H9 (cell line): Measurements from ENCODE around the gene SDR39U1. TPM values are rescaled to one million over a fixed set of nuclear protein-coding genes. Genes with fewer than 3 reads are reported as not detected.

Experiments used
- DNase-seq: peaks from one replicate; pipeline ENCODE4 v3.0.0-alpha.2; 2017
- H2AFZ ChIP-seq: one replicate; pipeline ENCODE4 v1.6.1; 2013; ENCODE audit warnings: mild to moderate bottlenecking, low read length, control low read depth, moderate library complexity
- H2AK5ac ChIP-seq: 2 replicates; pipeline ENCODE4 v1.6.1; 2013; ENCODE audit warnings: low read length, control low read depth, mixed read lengths; ENCODE audit not compliant: insufficient read length
- H2BK120ac ChIP-seq: one replicate; pipeline ENCODE4 v1.6.1; 2013; ENCODE audit warnings: low read depth, mild to moderate bottlenecking, low read length, control low read depth, inconsistent platforms; ENCODE audit not compliant: poor library complexity, severe bottlenecking
- H2BK12ac ChIP-seq: 2 replicates; pipeline ENCODE4 v1.6.1; 2013; ENCODE audit warnings: low read length, control low read depth, mixed read lengths, low read depth; ENCODE audit not compliant: insufficient read length
- H2BK15ac ChIP-seq: 2 replicates; pipeline ENCODE4 v1.6.1; 2013; ENCODE audit warnings: low read depth, low read length, control low read depth
- H2BK20ac ChIP-seq: one replicate; pipeline ENCODE4 v1.6.1; 2013; ENCODE audit warnings: low read depth, mild to moderate bottlenecking, low read length, control low read depth, inconsistent platforms; ENCODE audit not compliant: poor library complexity, severe bottlenecking
- H2BK5ac ChIP-seq: 2 replicates; pipeline ENCODE4 v1.6.1; 2013; ENCODE audit warnings: low read length, control low read depth, mixed read lengths; ENCODE audit not compliant: insufficient read length
- H3K14ac ChIP-seq: 2 replicates; pipeline ENCODE4 v1.6.1; 2013; ENCODE audit warnings: low read length, control low read depth; ENCODE audit not compliant: insufficient read depth
- H3K18ac ChIP-seq: 2 replicates; pipeline ENCODE4 v1.6.1; 2013; ENCODE audit warnings: low read depth, mild to moderate bottlenecking, mixed read lengths, low read length, control low read depth; ENCODE audit not compliant: insufficient read length
- H3K23ac ChIP-seq: 2 replicates; pipeline ENCODE4 v1.6.1; 2013; ENCODE audit warnings: low read length, control low read depth, mixed read lengths, low read depth; ENCODE audit not compliant: insufficient read length
- H3K23me2 ChIP-seq: 2 replicates; pipeline ENCODE4 v1.6.1; 2013; ENCODE audit warnings: low read depth, mild to moderate bottlenecking, mixed read lengths, low read length, control low read depth; ENCODE audit not compliant: insufficient read length, poor library complexity, severe bottlenecking
- H3K27ac ChIP-seq: 2 replicates; pipeline ENCODE4 v1.5.1; 2013; ENCODE audit warnings: low read length, control low read depth, mixed read lengths, low read depth; ENCODE audit not compliant: insufficient read length
- H3K27me3 ChIP-seq: 2 replicates; pipeline ENCODE4 v1.6.1; 2013; ENCODE audit warnings: low read length, control low read depth, inconsistent platforms; ENCODE audit not compliant: insufficient read depth
- H3K4ac ChIP-seq: 2 replicates; pipeline ENCODE4 v1.6.1; 2013; ENCODE audit warnings: low read depth, mild to moderate bottlenecking, control low read depth, inconsistent platforms, low read length, moderate library complexity
- H3K4me1 ChIP-seq: 2 replicates; pipeline ENCODE4 v1.6.1; 2013; ENCODE audit warnings: low read length, control low read depth, inconsistent platforms; ENCODE audit not compliant: insufficient read depth
- H3K4me2 ChIP-seq: 2 replicates; pipeline ENCODE4 v1.6.1; 2013; ENCODE audit warnings: low read length, control low read depth, mixed read lengths; ENCODE audit not compliant: insufficient read length, insufficient read depth
- H3K56ac ChIP-seq: 2 replicates; pipeline ENCODE4 v1.6.1; 2013; ENCODE audit warnings: low read depth, mild to moderate bottlenecking, mixed read lengths, low read length, control low read depth; ENCODE audit not compliant: insufficient read length
- H3K79me1 ChIP-seq: 2 replicates; pipeline ENCODE4 v1.6.1; 2013; ENCODE audit warnings: low read depth, mild to moderate bottlenecking, moderate library complexity, low read length, control low read depth, inconsistent platforms; ENCODE audit not compliant: insufficient read depth, poor library complexity, severe bottlenecking
- H3K79me2 ChIP-seq: 2 replicates; pipeline ENCODE4 v1.6.1; 2013; ENCODE audit warnings: low read length, control low read depth, inconsistent platforms; ENCODE audit not compliant: insufficient read depth
- H3K9ac ChIP-seq: 2 replicates; pipeline ENCODE4 v1.6.1; 2013; ENCODE audit warnings: low read length, control low read depth, mixed read lengths; ENCODE audit not compliant: insufficient read length; ENCODE audit errors: extremely low read depth
- H3K9me3 ChIP-seq: one replicate; pipeline ENCODE4 v1.6.1; 2013; ENCODE audit warnings: low read depth, low read length, inconsistent platforms; ENCODE audit not compliant: control insufficient read depth
- H3T11ph ChIP-seq: one replicate; pipeline ENCODE4 v1.6.1; 2013; ENCODE audit warnings: mild to moderate bottlenecking, low read length, control low read depth, inconsistent platforms
- H4K20me1 ChIP-seq: one replicate; pipeline ENCODE4 v1.6.1; 2013; ENCODE audit not compliant: control insufficient read depth, insufficient read length, insufficient read depth
- H4K5ac ChIP-seq: 2 replicates; pipeline ENCODE4 v1.6.1; 2013; ENCODE audit warnings: low read depth, mild to moderate bottlenecking, mixed read lengths, low read length, control low read depth; ENCODE audit not compliant: insufficient read length
- H4K8ac ChIP-seq: replicated peaks from 2 replicates; pipeline ENCODE4 v1.6.1; 2013; ENCODE audit warnings: low read length, control low read depth, mixed read lengths, low read depth; ENCODE audit not compliant: insufficient read length
- H4K91ac ChIP-seq: 2 replicates; pipeline ENCODE4 v1.6.1; 2013; ENCODE audit warnings: low read depth, mild to moderate bottlenecking, moderate library complexity, mixed read lengths, low read length, control low read depth; ENCODE audit not compliant: insufficient read length
- H3K27ac Mint-ChIP-seq, 3 experiments: 2 replicates in 2 of 3; 3 replicates in 1 of 3; pipeline ENCODE4 v1.8.0; 2020 to 2021; ENCODE audit warnings: mixed read lengths in 3 of 3, mild to moderate bottlenecking in 1 of 3, moderate library complexity in 1 of 3
- H3K27me3 Mint-ChIP-seq: 2 replicates; pipeline ENCODE4 v1.8.0; 2021; ENCODE audit warnings: low read depth, mild to moderate bottlenecking, moderate library complexity, mixed read lengths
- H3K36me3 Mint-ChIP-seq, 3 experiments: 2 replicates in 2 of 3; 3 replicates in 1 of 3; pipeline ENCODE4 v1.8.0; 2020 to 2021; ENCODE audit warnings: low read depth in 3 of 3, mixed read lengths in 3 of 3; ENCODE audit not compliant: insufficient read depth in 1 of 3
- H3K4me1 Mint-ChIP-seq, 2 experiments: 2 replicates each; pipeline ENCODE4 v1.8.0; 2020; ENCODE audit warnings: mixed read lengths in 2 of 2
- H3K4me3 Mint-ChIP-seq, 2 experiments: 2 replicates in 1 of 2; 3 replicates in 1 of 2; pipeline ENCODE4 v1.8.0; 2020 to 2021; ENCODE audit warnings: mild to moderate bottlenecking in 2 of 2, mixed read lengths in 2 of 2, moderate library complexity in 1 of 2
- H3K9me3 Mint-ChIP-seq, 2 experiments: 2 replicates in 1 of 2; 3 replicates in 1 of 2; pipeline ENCODE4 v1.8.0; 2020; ENCODE audit warnings: mild to moderate bottlenecking in 2 of 2, mixed read lengths in 2 of 2, moderate library complexity in 1 of 2
- WGBS: extraction: QIAGEN DNeasy Blood & Tissue Kit; methylation state at CpG from one replicate; pipeline ENCODE4 v1.1.7; 2013; ENCODE audit warnings: missing lambda C conversion rate, low lambda C conversion rate, mixed read lengths; ENCODE audit not compliant: insufficient read length; ENCODE audit errors: extremely low coverage; 5-methylcytosine and 5-hydroxymethylcytosine counted together
- total RNA-seq: library from RNA; stranded (reverse); gene quantifications from 2 replicates; pipeline ENCODE4 v1.2.1, GENCODE V29; 2021
- TF ChIP-seq, protein P1 (sequence below): fragments of 200-600 bp; sonication (generic); conservative IDR thresholded peaks from 3 replicates; pipeline ENCODE4 v1.8.0; 2021; ENCODE audit warnings: antibody characterized with exemption, mild to moderate bottlenecking

Gene SDR39U1
- total RNA-seq, 1 experiment from 2014 or later, result 56.2 TPM

DNA sequence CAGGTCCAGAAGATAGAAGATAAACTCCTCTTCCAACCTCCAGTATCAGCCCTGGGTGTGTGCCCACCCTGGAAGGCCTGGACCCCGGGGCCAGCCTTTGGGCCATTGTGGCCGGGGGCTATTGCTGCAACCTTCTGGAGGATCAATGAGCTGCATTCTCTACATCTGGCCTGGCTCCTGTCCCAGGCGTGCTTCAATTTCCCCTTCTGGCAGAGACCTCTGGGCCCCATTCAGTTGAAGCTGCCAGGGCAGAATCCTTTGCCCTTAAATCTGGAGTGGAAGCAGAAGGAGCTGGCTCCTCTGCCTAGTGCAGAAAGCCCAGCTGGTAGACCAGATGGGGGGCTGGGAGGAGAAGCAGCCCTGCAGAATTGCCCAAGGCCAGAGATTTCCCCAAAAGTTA, 33.8 kb downstream of the SDR39U1 start:
- no peak overlapping the region for H2BK120ac ChIP-seq
- Mint-ChIP-seq H3K4me1 (peaks cover 13 to 15% of the 10 kb centered on the region in 2 experiments), H3K36me3 (peaks cover 5 to 26% (median 13%) of the 10 kb centered on the region in 3 experiments; a peak in 6 of 7 replicates), H3K27me3 (no peaks in the 10 kb centered on the region), H3K4me3 (no peak overlapping the region), H3K9me3 (no peaks in the 10 kb centered on the region), H3K27ac (no peak overlapping the region)
- H3K9ac ChIP-seq, result no peak overlapping the region
- peak; percentile 13 for DNase-seq
- H2BK20ac ChIP-seq, result no peak overlapping the region
- no peak overlapping the region for H4K8ac ChIP-seq
- H2BK15ac ChIP-seq, result no peak overlapping the region
- H4K5ac ChIP-seq, result no peak overlapping the region
- no peak overlapping the region for H3K56ac ChIP-seq
- H2BK12ac ChIP-seq, result no peak overlapping the region
- TF ChIP-seq, protein P1, sequence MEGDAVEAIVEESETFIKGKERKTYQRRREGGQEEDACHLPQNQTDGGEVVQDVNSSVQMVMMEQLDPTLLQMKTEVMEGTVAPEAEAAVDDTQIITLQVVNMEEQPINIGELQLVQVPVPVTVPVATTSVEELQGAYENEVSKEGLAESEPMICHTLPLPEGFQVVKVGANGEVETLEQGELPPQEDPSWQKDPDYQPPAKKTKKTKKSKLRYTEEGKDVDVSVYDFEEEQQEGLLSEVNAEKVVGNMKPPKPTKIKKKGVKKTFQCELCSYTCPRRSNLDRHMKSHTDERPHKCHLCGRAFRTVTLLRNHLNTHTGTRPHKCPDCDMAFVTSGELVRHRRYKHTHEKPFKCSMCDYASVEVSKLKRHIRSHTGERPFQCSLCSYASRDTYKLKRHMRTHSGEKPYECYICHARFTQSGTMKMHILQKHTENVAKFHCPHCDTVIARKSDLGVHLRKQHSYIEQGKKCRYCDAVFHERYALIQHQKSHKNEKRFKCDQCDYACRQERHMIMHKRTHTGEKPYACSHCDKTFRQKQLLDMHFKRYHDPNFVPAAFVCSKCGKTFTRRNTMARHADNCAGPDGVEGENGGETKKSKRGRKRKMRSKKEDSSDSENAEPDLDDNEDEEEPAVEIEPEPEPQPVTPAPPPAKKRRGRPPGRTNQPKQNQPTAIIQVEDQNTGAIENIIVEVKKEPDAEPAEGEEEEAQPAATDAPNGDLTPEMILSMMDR, result no peak
- H3K79me1 ChIP-seq, result no peaks in the 10 kb centered on the region
- no peak overlapping the region for H3K14ac ChIP-seq
- no peak overlapping the region for H3K18ac ChIP-seq
- H3T11ph ChIP-seq, result no peak overlapping the region
- H2AFZ ChIP-seq, result no peak overlapping the region
- no peaks in the 10 kb centered on the region for H3K9me3 ChIP-seq
- no peak overlapping the region for H2AK5ac ChIP-seq
- no peak overlapping the region for H3K27ac ChIP-seq
- no peak overlapping the region for H3K4me2 ChIP-seq
- no peaks in the 10 kb centered on the region for H3K27me3 ChIP-seq
- H3K23me2 ChIP-seq, result no peaks in the 10 kb centered on the region
- no peaks in the 10 kb centered on the region for H3K4me1 ChIP-seq
- H4K91ac ChIP-seq, result no peak overlapping the region
- H3K4ac ChIP-seq, result no peak overlapping the region
- no CpG with 5 or more reads among the region's 3 CpGs for WGBS
- H4K20me1 ChIP-seq, result no peaks in the 10 kb centered on the region
- H3K79me2 ChIP-seq, result no peaks in the 10 kb centered on the region
- H3K23ac ChIP-seq, result no peak overlapping the region
- no peak overlapping the region for H2BK5ac ChIP-seq
